Measurements from ENCODE around the gene MED13L. TPM values are rescaled to one million over a fixed set of nuclear protein-coding genes. Genes with fewer than 3 reads are reported as not detected.

Gene MED13L
- total and polyA plus RNA-seq, 2 of the 4 experiments (the other 2 are of a cell fraction): 17.9 to 49.1 TPM

DNA sequence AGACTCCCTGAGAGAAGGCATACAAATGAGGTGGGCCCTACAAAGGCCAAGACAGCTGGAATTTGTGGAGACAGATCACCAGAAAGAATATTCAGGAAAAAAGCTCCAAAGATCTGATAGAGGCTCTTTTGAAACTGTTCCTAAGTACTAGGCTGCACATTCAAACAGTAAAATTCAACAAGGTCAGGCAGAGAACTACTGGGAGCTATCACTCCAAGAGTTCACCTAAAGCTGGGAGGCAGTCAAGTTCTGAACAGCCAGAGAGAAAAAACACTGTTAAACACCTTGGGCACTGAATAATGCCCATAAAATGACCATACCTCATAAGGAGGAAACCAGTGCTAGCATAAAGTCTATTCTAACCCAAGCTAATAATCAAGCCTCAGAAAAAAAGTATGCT, 28.6 kb downstream of the MED13L start:
- no TSS peak for BruUV-seq (replicated peaks)
- Histone ChIP-seq H2BK120ac (ENCODE audit: low read depth, low read length) (no peak overlapping the region), H2BK15ac (ENCODE audit: low read depth, low read length) (no peak overlapping the region), H3K27me3 (ENCODE audit: control insufficient read depth, insufficient read depth, low read length) (no peaks in the 10 kb centered on the region), H2BK20ac (ENCODE audit: low read depth, low read length) (no peak overlapping the region), H3K9ac (ENCODE audit: low read depth, low read length) (no peak overlapping the region), H2BK5ac (ENCODE audit: low read depth, low read length, poor library complexity, severe bottlenecking) (no peak overlapping the region), H3K27ac (ENCODE audit: insufficient read depth, low read length) (no peak overlapping the region), H4K20me1 (ENCODE audit: insufficient read depth, low read length) (peaks cover 73% of the 10 kb centered on the region), H4K8ac (ENCODE audit: low read depth in 2 of 2, low read length in 2 of 2) (no peak overlapping the region), H4K91ac (ENCODE audit: insufficient read depth, low read depth, low read length) (no peak overlapping the region), H3K4ac (ENCODE audit: low read depth, low read length) (no peak overlapping the region), H3K23ac (ENCODE audit: low read depth, low read length) (no peak overlapping the region), H3K9me3 (ENCODE audit: control insufficient read depth, insufficient read depth, low read length) (no peaks in the 10 kb centered on the region; the same call in 1 of the 2 replicates), H3K79me1 (ENCODE audit: low read depth in 1 of 2, low read length in 2 of 2) (peaks cover 10 to 36% of the 10 kb centered on the region in 2 experiments; a peak in 3 of 4 replicates), H3K9me1 (ENCODE audit: insufficient read depth, low read length) (peaks cover 13% of the 10 kb centered on the region), H2AK9ac (replicated peaks; ENCODE audit: low read depth, low read length, poor library complexity) (no peak overlapping the region), H3K36me3 (ENCODE audit: control insufficient read depth, insufficient read depth, low read length) (no peaks in the 10 kb centered on the region), H3K18ac (ENCODE audit: low read depth, low read length) (no peak overlapping the region), H2AFZ (replicated peaks; ENCODE audit: low read length, poor library complexity) (no peak overlapping the region), H3K56ac (ENCODE audit: extremely low read depth, insufficient read depth, low read length) (no peak overlapping the region), H3K4me2 (ENCODE audit: low read depth, low read length) (no peak overlapping the region), H2AK5ac (ENCODE audit: low read depth, low read length) (no peak overlapping the region), H3K4me1 (ENCODE audit: control insufficient read depth, insufficient read depth, low read length) (peaks cover 6% of the 10 kb centered on the region; the same call in 1 of the 2 replicates), H3K14ac (replicated peaks; ENCODE audit: low read depth, low read length) (no peak overlapping the region), H3K4me3 (ENCODE audit: insufficient read depth, low read depth, low read length) (no peak overlapping the region), H4K5ac (ENCODE audit: low read depth, low read length) (no peak overlapping the region)
- in situ Hi-C loops (cut with MboI; ENCODE audit: low sequenced_read_pairs) (no loop called here), dilution Hi-C loops (cut with HindIII; ENCODE audit: low sequenced_read_pairs, unreplicated experiment) (no loop called here), intact Hi-C loops (cut with micrococcal nuclease) (no loop called here)
- DNase-seq: no peak
- ChIA-PET POLR2A (ENCODE audit: unreplicated experiment) (no interaction called here), CTCF (no interaction called here)
- no peak for TF ChIP-seq RFX5 (IDR thresholded peaks at IDR 0.05; ENCODE audit: low read depth, low read length)
- TF ChIP-seq MXI1 (IDR thresholded peaks at IDR 0.05; ENCODE audit: borderline replicate concordance, low read depth, low read length): no peak
- TF ChIP-seq FOS (IDR thresholded peaks at IDR 0.05; ENCODE audit: low read depth, low read length): no peak
- TF ChIP-seq CEBPB (IDR thresholded peaks at IDR 0.05; ENCODE audit: low read depth, low read length): no peak
- no peak for TF ChIP-seq MAZ (IDR thresholded peaks at IDR 0.05; ENCODE audit: borderline replicate concordance, low read depth, low read length)
- TF ChIP-seq CHD1 (IDR thresholded peaks at IDR 0.05; ENCODE audit: low read depth, low read length): no peak
- TF ChIP-seq, protein P1, sequence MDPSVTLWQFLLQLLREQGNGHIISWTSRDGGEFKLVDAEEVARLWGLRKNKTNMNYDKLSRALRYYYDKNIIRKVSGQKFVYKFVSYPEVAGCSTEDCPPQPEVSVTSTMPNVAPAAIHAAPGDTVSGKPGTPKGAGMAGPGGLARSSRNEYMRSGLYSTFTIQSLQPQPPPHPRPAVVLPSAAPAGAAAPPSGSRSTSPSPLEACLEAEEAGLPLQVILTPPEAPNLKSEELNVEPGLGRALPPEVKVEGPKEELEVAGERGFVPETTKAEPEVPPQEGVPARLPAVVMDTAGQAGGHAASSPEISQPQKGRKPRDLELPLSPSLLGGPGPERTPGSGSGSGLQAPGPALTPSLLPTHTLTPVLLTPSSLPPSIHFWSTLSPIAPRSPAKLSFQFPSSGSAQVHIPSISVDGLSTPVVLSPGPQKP (IDR thresholded peaks at IDR 0.05; ENCODE audit: borderline replicate concordance, low read depth, low read length): no peak
- TF ChIP-seq SMC3 (IDR thresholded peaks at IDR 0.05; ENCODE audit: low read depth, low read length): no peak
- ATAC-seq (ENCODE audit: low read depth): no peak
